Skeletal muscle satellite cell (primary cell): ENCODE measurements around the gene DDX47.
"Not testable (repeated sequence)": the region's sequence is repeated elsewhere in the genome, so short reads cannot be mapped to it uniquely, and the experiment has no call there.

Source experiments
- H3K27me3 ChIP-seq: 2 replicates; pipeline ENCODE4 v1.7.0; 2013; ENCODE audit warnings: low read length; ENCODE audit not compliant: control insufficient read depth, insufficient read depth
- H3K36me3 ChIP-seq: 2 replicates; pipeline ENCODE4 v1.7.0; 2013; ENCODE audit warnings: mild to moderate bottlenecking, control low read depth, low read length; ENCODE audit not compliant: insufficient read depth
- H3K4me1 ChIP-seq: 2 replicates; pipeline ENCODE4 v1.7.0; 2013; ENCODE audit warnings: low read length; ENCODE audit not compliant: control insufficient read depth, insufficient read depth
- H3K4me2 ChIP-seq: 2 replicates; pipeline ENCODE4 v1.7.0; 2013; ENCODE audit warnings: mild to moderate bottlenecking, low read length
- H3K4me3 ChIP-seq: 2 replicates; pipeline ENCODE4 v1.7.0; 2013; ENCODE audit warnings: low read length
- H3K9ac ChIP-seq: 2 replicates; pipeline ENCODE4 v1.7.0; 2013; ENCODE audit warnings: mild to moderate bottlenecking, low read depth, low read length, moderate library complexity
- H3K9me3 ChIP-seq: replicated peaks from 2 replicates; pipeline ENCODE4 v1.7.0; 2013; ENCODE audit warnings: mild to moderate bottlenecking, control low read depth, low read length

The DDX47 gene

GRCh38 chr12:12864243-12864642, 51.1 kb downstream of the DDX47 start:
- no peaks in the 10 kb centered on the region for H3K36me3 ChIP-seq
- no peaks in the 10 kb centered on the region for H3K27me3 ChIP-seq
- no peaks in the 10 kb centered on the region for H3K4me1 ChIP-seq

GRCh38 chr12:12868477-12869235, 55.5 kb downstream of the DDX47 start:
- Histone ChIP-seq H3K36me3 (no peaks in the 10 kb centered on the region), H3K4me3 (no peak overlapping the region), H3K4me2 (no peak overlapping the region), H3K27me3 (no peaks in the 10 kb centered on the region), H3K9me3 (no peaks in the 10 kb centered on the region), H3K9ac (no peak overlapping the region), H3K4me1 (peaks cover 38% of the 10 kb centered on the region)

More at GRCh38 chr12:12864243-12864642, 51.1 kb downstream of the DDX47 start:
- Histone ChIP-seq H3K9ac (no peak overlapping the region), H3K9me3 (no peaks in the 10 kb centered on the region), H3K4me3 (no peak overlapping the region), H3K4me2 (no peak overlapping the region)

GRCh38 chr12:12870465-12870864, 57.3 kb downstream of the DDX47 start:
- no peaks in the 10 kb centered on the region for H3K27me3 ChIP-seq
- no peak overlapping the region for H3K4me3 ChIP-seq
- H3K4me1 ChIP-seq, result peaks cover 48% of the 10 kb centered on the region
- H3K9me3 ChIP-seq, result no peaks in the 10 kb centered on the region
- no peaks in the 10 kb centered on the region for H3K36me3 ChIP-seq
- peak overlapping the region; percentile 68 for H3K9ac ChIP-seq
- peak overlapping the region; percentile 53 for H3K4me2 ChIP-seq

- H3K4me1 ChIP-seq, result peaks cover 48% of the 10 kb centered on the region
- H3K4me2 ChIP-seq, result peak overlapping the region; percentile 19
- H3K4me3 ChIP-seq, result no peak overlapping the region
- H3K36me3 ChIP-seq, result no peaks in the 10 kb centered on the region
- H3K9ac ChIP-seq, result peak overlapping the region; percentile 70
- no peaks in the 10 kb centered on the region for H3K27me3 ChIP-seq
- no peaks in the 10 kb centered on the region for H3K9me3 ChIP-seq
These were observed 58.5 kb downstream of the DDX47 start for GRCh38 chr12:12871587-12872138.

- Histone ChIP-seq H3K4me2 (peak overlapping the region; percentile 70), H3K9ac (peak overlapping the region; percentile 70), H3K36me3 (no peaks in the 10 kb centered on the region), H3K27me3 (no peaks in the 10 kb centered on the region), H3K9me3 (no peaks in the 10 kb centered on the region), H3K4me1 (peaks cover 48% of the 10 kb centered on the region), H3K4me3 (peak overlapping the region; percentile 51)
These were observed 59.2 kb downstream of the DDX47 start for GRCh38 chr12:12872139-12872933.

GRCh38 chr12:12872934-12873275, 59.8 kb downstream of the DDX47 start:
- H3K27me3 ChIP-seq, result no peaks in the 10 kb centered on the region
- H3K4me1 ChIP-seq, result peaks cover 48% of the 10 kb centered on the region
- peak overlapping the region; percentile 70 for H3K4me2 ChIP-seq
- peak overlapping the region; percentile 51 for H3K4me3 ChIP-seq
- no peaks in the 10 kb centered on the region for H3K9me3 ChIP-seq
- peak overlapping the region; percentile 70 for H3K9ac ChIP-seq
- no peaks in the 10 kb centered on the region for H3K36me3 ChIP-seq

- peak overlapping the region; percentile 4 for H3K4me2 ChIP-seq
- H3K9me3 ChIP-seq, result no peaks in the 10 kb centered on the region
- no peak overlapping the region for H3K4me3 ChIP-seq
- H3K4me1 ChIP-seq, result peaks cover 48% of the 10 kb centered on the region
- no peaks in the 10 kb centered on the region for H3K36me3 ChIP-seq
- H3K9ac ChIP-seq, result peak overlapping the region; percentile 55
- H3K27me3 ChIP-seq, result no peaks in the 10 kb centered on the region
These were observed 60.9 kb downstream of the DDX47 start for GRCh38 chr12:12874029-12874428.

- not testable (repeated sequence) for H3K4me3 ChIP-seq, H3K9ac ChIP-seq, H3K36me3 ChIP-seq, H3K9me3 ChIP-seq, H3K4me2 ChIP-seq, H3K27me3 ChIP-seq
- peaks cover 41% of the 10 kb centered on the region for H3K4me1 ChIP-seq
These were observed 62.2 kb downstream of the DDX47 start for GRCh38 chr12:12875301-12875700.

- Histone ChIP-seq H3K9me3 (no peaks in the 10 kb centered on the region), H3K9ac (no peak overlapping the region), H3K4me3 (no peak overlapping the region), H3K4me1 (peaks cover 37% of the 10 kb centered on the region), H3K4me2 (no peak overlapping the region), H3K36me3 (no peaks in the 10 kb centered on the region), H3K27me3 (no peaks in the 10 kb centered on the region)
These were observed 64.1 kb downstream of the DDX47 start for GRCh38 chr12:12877153-12877768.

- Histone ChIP-seq H3K36me3 (no peaks in the 10 kb centered on the region), H3K9ac (no peak overlapping the region), H3K4me3 (no peak overlapping the region), H3K4me2 (no peak overlapping the region), H3K4me1 (peaks cover 35% of the 10 kb centered on the region), H3K9me3 (no peaks in the 10 kb centered on the region), H3K27me3 (no peaks in the 10 kb centered on the region)
These were observed 64.8 kb downstream of the DDX47 start for GRCh38 chr12:12877781-12878455.
